Left lung (tissue), 10 donors: Measurements from ENCODE around the gene ENKD1. TPM values are rescaled to one million over a fixed set of nuclear protein-coding genes. Genes with fewer than 3 reads are reported as not detected.
"Not testable (repeated sequence)": the region's sequence is repeated elsewhere in the genome, so short reads cannot be mapped to it uniquely, and the experiment has no call there.

Experiments
- ATAC-seq: fragments of 200-7000 bp; cut with Tn5 transposase; one replicate; pipeline ENCODE4 v1.9.1; 2020; ENCODE audit warnings: moderate library complexity
- DNase-seq, 4 donors: peaks; one replicate each; pipeline ENCODE4 v3.0.0-alpha.2; 2013 to 2020
- H3K27ac ChIP-seq, 2 donors: fragments of 200-600 bp; sonication (generic) in 1 of 2; one replicate each; pipeline versions ENCODE4 v1.5.0 to v1.8.0; 2020 to 2021
- H3K27me3 ChIP-seq, 2 donors: fragments of 200-600 bp; sonication (generic) in 1 of 2; one replicate each; pipeline versions ENCODE4 v1.5.0 to v1.8.0; 2020 to 2021
- H3K36me3 ChIP-seq, 2 donors: fragments of 200-600 bp; sonication (generic) in 1 of 2; one replicate each; pipeline versions ENCODE4 v1.5.0 to v1.8.0; 2020 to 2021
- H3K4me1 ChIP-seq, 2 donors: fragments of 200-600 bp; one replicate each; pipeline ENCODE4 v1.8.0; 2021
- H3K4me3 ChIP-seq, 2 donors: fragments of 200-600 bp; sonication (generic) in 1 of 2; one replicate each; pipeline versions ENCODE4 v1.5.0 to v1.8.0; 2020 to 2021; ENCODE audit warnings: mild to moderate bottlenecking in 1 of 2
- H3K9me3 ChIP-seq, 2 donors: fragments of 200-600 bp; sonication (generic) in 1 of 2; one replicate each; pipeline versions ENCODE4 v1.5.0 to v1.8.0; 2020 to 2021
- CTCF ChIP-seq, 2 donors: fragments of 200-600 bp; sonication (generic) in 1 of 2; IDR thresholded peaks; one replicate each; pipeline versions ENCODE4 v1.5.0 to v1.8.0; 2021; ENCODE audit warnings: antibody characterized with exemption in 2 of 2
- intact Hi-C, 2 donors: fragments of 100-400 bp; cut with DNase I; formaldehyde crosslinking; loops; one replicate each; pipeline versions ENCODE4 v1.11.2 to v1.14.2; 2022
- polyA plus RNA-seq, 6 donors: library from polyadenylated mRNA; unstranded; fragments of 120-200 nt; gene quantifications; one replicate each; pipeline ENCODE4 v1.2.1, GENCODE V29; 2013; ENCODE audit not compliant: insufficient read length in 6 of 6
- total RNA-seq, 2 donors: library from RNA; stranded (reverse); fragmentation: NEBNext Ultra II Directional; extraction: Animal tissue kit (Norgen Biotek cat#: 25700); gene quantifications; one replicate each; pipeline ENCODE4 v1.2.1, GENCODE V29; 2021
- donor health status: DM: no; HTN: yes; CAD: no.
- donor health status: DM: no; HTN: no; CAD: no.

The ENKD1 gene
- total and polyA plus RNA-seq, 8 donors = 11.2 to 26.0 (median 22.0) TPM

- no peaks in the 10 kb centered on the region for H3K9me3 ChIP-seq
- H3K4me3 ChIP-seq = no peak overlapping the region
- no peak for ATAC-seq
- intact Hi-C loops = no loop called here
- no peak for DNase-seq
- H3K27me3 ChIP-seq = no peaks in the 10 kb centered on the region
- TF ChIP-seq CTCF (IDR thresholded peaks at IDR 0.05) = no peak
- peaks cover 0 to 23% of the 10 kb centered on the region in 2 donors for H3K4me1 ChIP-seq
- peak overlapping the region in 1 of 2 donors; percentile 75 for H3K27ac ChIP-seq
- peaks cover 0 to 8% of the 10 kb centered on the region in 2 donors for H3K36me3 ChIP-seq
Measured at GRCh38 chr16:67697422-67698185, 31.1 kb upstream of the ENKD1 start.

- no peak for ATAC-seq
- no peak overlapping the region for H3K4me3 ChIP-seq
- no peaks in the 10 kb centered on the region for H3K27me3 ChIP-seq
- H3K27ac ChIP-seq = no peak overlapping the region
- no peak for TF ChIP-seq CTCF (IDR thresholded peaks at IDR 0.05)
- DNase-seq = no peak
- H3K9me3 ChIP-seq = no peaks in the 10 kb centered on the region
- intact Hi-C loops = no loop called here
- H3K4me1 ChIP-seq = peaks cover 0 to 25% of the 10 kb centered on the region in 2 donors
- H3K36me3 ChIP-seq = peaks cover 0 to 8% of the 10 kb centered on the region in 2 donors
Measured at GRCh38 chr16:67694611-67695010, 28.1 kb upstream of the ENKD1 start.

- H3K27me3 ChIP-seq, ATAC-seq, intact Hi-C loops, H3K27ac ChIP-seq, H3K36me3 ChIP-seq, DNase-seq, H3K4me3 ChIP-seq, H3K9me3 ChIP-seq: not testable (repeated sequence)
- peaks cover 0 to 31% of the 10 kb centered on the region in 2 donors for H3K4me1 ChIP-seq
Measured at GRCh38 chr16:67693517-67694285, 27.2 kb upstream of the ENKD1 start.

GRCh38 chr16:67685388-67686112 lies 19.0 kb upstream of the ENKD1 start:
- TF ChIP-seq CTCF (IDR thresholded peaks at IDR 0.05) = no peak
- peak in 1 of 4 donors; percentile 35 for DNase-seq
- no peak overlapping the region for H3K4me3 ChIP-seq
- peaks cover 0 to 33% of the 10 kb centered on the region in 2 donors for H3K4me1 ChIP-seq
- peaks cover 0 to 24% of the 10 kb centered on the region in 2 donors for H3K36me3 ChIP-seq
- no peaks in the 10 kb centered on the region for H3K9me3 ChIP-seq
- no peak for ATAC-seq
- intact Hi-C loops = no loop called here
- no peaks in the 10 kb centered on the region for H3K27me3 ChIP-seq
- peak overlapping the region; percentile 47 to 78 for H3K27ac ChIP-seq

- ATAC-seq (no peak), DNase-seq (no peak)
- Histone ChIP-seq H3K4me1 (peaks cover 0 to 27% of the 10 kb centered on the region in 2 donors), H3K27ac (peak overlapping the region in 1 of 2 donors; percentile 78), H3K27me3 (no peaks in the 10 kb centered on the region), H3K4me3 (no peak overlapping the region), H3K36me3 (peaks cover 0 to 24% of the 10 kb centered on the region in 2 donors), H3K9me3 (no peaks in the 10 kb centered on the region)
- intact Hi-C loops = no loop called here
- no peak for TF ChIP-seq CTCF (IDR thresholded peaks at IDR 0.05)
Measured at GRCh38 chr16:67683767-67684166, 17.2 kb upstream of the ENKD1 start.
